Lung (tissue), 12 donors: ENCODE data around the gene SLC24A5. TPM values are rescaled to one million over a fixed set of nuclear protein-coding genes. Genes with fewer than 3 reads are reported as not detected.

ENCODE experiments used
- ATAC-seq: fragments of 200-7000 bp; cut with Tn5 transposase; one replicate; pipeline ENCODE4 v1.9.1; 2020; ENCODE audit warnings: moderate number of reproducible peaks; ENCODE audit not compliant: insufficient read depth, low FRiP score
- DNase-seq, 3 donors: peaks; one replicate each; pipeline ENCODE4 v3.0.0-alpha.2; 2013 to 2017
- H3K27ac ChIP-seq, 2 donors: one replicate each; pipeline ENCODE4 v1.5.1; 2013; ENCODE audit warnings: mild to moderate bottlenecking in 2 of 2, moderate library complexity in 2 of 2, control low read depth in 1 of 2, inconsistent platforms in 1 of 2, low read depth in 1 of 2, low read length in 1 of 2
- H3K27me3 ChIP-seq, 3 donors: one replicate each; pipeline ENCODE4 v1.5.1; 2013; ENCODE audit warnings: low read length in 2 of 3; ENCODE audit not compliant: control insufficient read depth in 3 of 3, insufficient read depth in 3 of 3
- H3K36me3 ChIP-seq, 4 donors: one replicate each; pipeline ENCODE4 v1.5.1; 2013; ENCODE audit warnings: low read length in 4 of 4, mild to moderate bottlenecking in 1 of 4, moderate library complexity in 1 of 4; ENCODE audit not compliant: control insufficient read depth in 4 of 4, insufficient read depth in 4 of 4
- H3K4me1 ChIP-seq, 5 donors: one replicate each; pipeline ENCODE4 v1.5.1; 2013; ENCODE audit warnings: low read length in 5 of 5, mild to moderate bottlenecking in 2 of 5, moderate library complexity in 1 of 5; ENCODE audit not compliant: control insufficient read depth in 5 of 5, insufficient read depth in 5 of 5
- H3K4me3 ChIP-seq: one replicate; pipeline ENCODE4 v1.5.1; 2013; ENCODE audit warnings: mild to moderate bottlenecking, control low read depth, moderate library complexity
- H3K9ac ChIP-seq, 2 donors: one replicate each; pipeline ENCODE4 v1.5.1; 2013; ENCODE audit warnings: low read length in 2 of 2, control low read depth in 1 of 2; ENCODE audit not compliant: insufficient read depth in 1 of 2
- H3K9me3 ChIP-seq, 4 donors: one replicate each; pipeline ENCODE4 v1.5.1; 2013; ENCODE audit warnings: low read length in 3 of 4, mild to moderate bottlenecking in 1 of 4, moderate library complexity in 1 of 4; ENCODE audit not compliant: control insufficient read depth in 4 of 4, insufficient read depth in 3 of 4
- CTCF ChIP-seq: IDR thresholded peaks from 2 replicates; pipeline ENCODE4 v1.5.1; 2012; ENCODE audit warnings: mild to moderate bottlenecking; ENCODE audit errors: control extremely low read depth, extremely low read depth
- WGBS, 2 donors: extraction: QIAGEN DNeasy Blood & Tissue Kit; methylation state at CpG; one replicate each; pipeline ENCODE4 v1.1.7; 2013; 5-methylcytosine and 5-hydroxymethylcytosine counted together
- polyA plus RNA-seq, 2 donors: library from polyadenylated mRNA; stranded (reverse); fragments of 200-250 nt; gene quantifications; one replicate each; pipeline ENCODE4 v1.2.1, GENCODE V29; 2013
- total RNA-seq, 2 donors: library from RNA; depleted of rRNA in 1 of 2; stranded (reverse); fragments of >200 nt in 1 of 2; gene quantifications; one replicate each; pipeline ENCODE4 v1.2.1, GENCODE V29; 2014 to 2021
- donor health status: control.
- donor health status: control.
- donor health status: Bipolar disorder and iron deficiency.
- donor health status: healthy.
- donor health status: DM: yes; HTN: yes; CAD: no.

SLC24A5 gene
- total and polyA plus RNA-seq, 4 donors, result 0.05 to 0.10 TPM; not detected in 2

- WGBS, 2 donors, result 2 to 3% methylated on average over 64 to 71 of the region's 71 CpGs
- H3K9ac ChIP-seq, result peak within 1 kb of the TSS; percentile 53 to 67
- ATAC-seq, result peak; percentile 89
- no peaks in the 10 kb centered on the region for H3K9me3 ChIP-seq
- H3K4me1 ChIP-seq, result peaks cover 0 to 7% (median 0%) of the 10 kb centered on the region in 5 donors
- H3K4me3 ChIP-seq, result peak within 1 kb of the TSS; percentile 44
- no peaks in the 10 kb centered on the region for H3K36me3 ChIP-seq
- peaks cover 0 to 25% (median 18%) of the 10 kb centered on the region in 3 donors for H3K27me3 ChIP-seq
- peak; percentile 60 to 75 (median 72) for DNase-seq
- H3K27ac ChIP-seq, result peak within 1 kb of the TSS; percentile 10 to 41
- TF ChIP-seq CTCF, result no peak
These were observed 57.2 kb downstream of the SLC24A5 start, which contains the start of gene MYEF2 for GRCh38 chr15:48177766-48178647. Gene MYEF2, minus strand, starts transcription at chr15:48178295. Its CDS starts 58 bp downstream, at chr15:48178237.

GRCh38 chr15:48178648-48178931, 57.8 kb downstream of the SLC24A5 start:
- Histone ChIP-seq H3K4me1 (peaks cover 0 to 7% (median 0%) of the 10 kb centered on the region in 5 donors), H3K4me3 (no peak overlapping the region), H3K27ac (no peak overlapping the region), H3K9ac (no peak overlapping the region), H3K9me3 (no peaks in the 10 kb centered on the region), H3K27me3 (peaks cover 0 to 25% (median 18%) of the 10 kb centered on the region in 3 donors), H3K36me3 (no peaks in the 10 kb centered on the region)
- WGBS, 2 donors, result 80 to 91% methylated on average over 1 of the region's 1 CpG
- DNase-seq, result no peak
- no peak for TF ChIP-seq CTCF
- no peak for ATAC-seq

GRCh38 chr15:48182749-48183148, 62.0 kb downstream of the SLC24A5 start:
- Histone ChIP-seq H3K36me3 (no peaks in the 10 kb centered on the region), H3K27ac (no peak overlapping the region), H3K4me3 (no peak overlapping the region), H3K4me1 (peaks cover 0 to 4% (median 0%) of the 10 kb centered on the region in 5 donors), H3K9me3 (no peaks in the 10 kb centered on the region), H3K9ac (no peak overlapping the region), H3K27me3 (peaks cover 0 to 16% (median 9%) of the 10 kb centered on the region in 3 donors)
- WGBS, 2 donors, result 56 to 57% methylated on average over 2 of the region's 2 CpGs
- ATAC-seq (no peak), DNase-seq (no peak)
- no peak for TF ChIP-seq CTCF
